Endothelial cell of umbilical vein (primary cell): ENCODE measurements around the gene B9D1. TPM values are rescaled to one million over a fixed set of nuclear protein-coding genes. Genes with fewer than 3 reads are reported as not detected.

Source experiments
- BruUV-seq: library from RNA; stranded (reverse); fragments of 400-500 nt; replicated peaks from 2 replicates; lab custom pipeline; 2021; lab: Mats Ljungman, UMichigan
- CTCF ChIA-PET: fragments of 300-600, 350-600 bp; sonication (Branson Sonifier 250); formaldehyde crosslinking; loops from one replicate; lab custom pipeline; 2021; ENCODE audit warnings: antibody characterized with exemption, inconsistent platforms; lab: Charles Lee
- POLR2A ChIA-PET: fragments of 300-600, 350-600 bp; sonication (Branson Sonifier 250); formaldehyde crosslinking; loops from one replicate; lab custom pipeline; 2021; ENCODE audit warnings: antibody characterized with exemption, inconsistent platforms; lab: Charles Lee
- DNase-seq: peaks from one replicate; pipeline ENCODE4 v3.0.0-alpha.2; 2011; ENCODE audit warnings: low read depth, low spot score
- FAIRE-seq: peaks from 2 replicates; lab custom pipeline; 2011; peaks lifted over from hg19 to GRCh38; lab: Jason Lieb, UNC
- H2AFZ ChIP-seq: 2 replicates; pipeline ENCODE4 v1.6.0; 2012; ENCODE audit warnings: low read depth, low read length, control low read depth, inconsistent platforms
- H3K27ac ChIP-seq: 2 replicates; pipeline ENCODE4 v1.5.1; 2011; ENCODE audit warnings: low read depth, mild to moderate bottlenecking, control low read depth, low read length, moderate library complexity; ENCODE audit not compliant: insufficient read depth
- H3K27me3 ChIP-seq, 2 experiments: 2 replicates each; pipeline versions ENCODE4 v1.6.0 to v1.6.1; 2011; ENCODE audit warnings: low read length in 2 of 2, mixed read lengths in 1 of 2; ENCODE audit not compliant: control insufficient read depth in 2 of 2, insufficient read depth in 2 of 2
- H3K36me3 ChIP-seq, 2 experiments: 2 replicates in 1 of 2; 3 replicates in 1 of 2; pipeline ENCODE4 v1.5.1; 2011; ENCODE audit warnings: low read length in 2 of 2, mild to moderate bottlenecking in 1 of 2, moderate library complexity in 1 of 2; ENCODE audit not compliant: control insufficient read depth in 2 of 2, insufficient read depth in 2 of 2; ENCODE audit errors: extremely low read depth in 1 of 2
- H3K4me1 ChIP-seq: 3 replicates; pipeline ENCODE4 v1.5.1; 2011; ENCODE audit warnings: mild to moderate bottlenecking, low read length; ENCODE audit not compliant: control insufficient read depth, insufficient read depth; ENCODE audit errors: extremely low read depth
- H3K4me2 ChIP-seq: 2 replicates; pipeline ENCODE4 v1.6.1; 2011; ENCODE audit warnings: low read length, control low read depth, mixed read lengths; ENCODE audit not compliant: insufficient read depth
- H3K4me3 ChIP-seq, 3 experiments: fragments of 200-600 bp in 1 of 3; sonication (generic), shearing (Covaris generic) in 1 of 3; replicated peaks in 1 of 3; 2 replicates each; pipeline ENCODE4 v1.5.1; 2011 to 2016; ENCODE audit warnings: control low read depth in 3 of 3, low read length in 3 of 3, mild to moderate bottlenecking in 2 of 3, inconsistent platforms in 1 of 3, low read depth in 1 of 3, moderate library complexity in 1 of 3; ENCODE audit not compliant: insufficient read depth in 1 of 3
- H3K79me2 ChIP-seq: 2 replicates; pipeline ENCODE4 v1.6.0; 2012; ENCODE audit warnings: low read length, inconsistent platforms; ENCODE audit not compliant: control insufficient read depth, insufficient read depth
- H3K9ac ChIP-seq: replicated peaks from 2 replicates; pipeline ENCODE3; 2011; ENCODE audit warnings: low read length, control low read depth; ENCODE audit not compliant: insufficient read depth; ENCODE audit errors: extremely low read depth
- H3K9me1 ChIP-seq: replicated peaks from 3 replicates; pipeline ENCODE4 v1.6.0; 2011; ENCODE audit warnings: mild to moderate bottlenecking, low read length; ENCODE audit not compliant: control insufficient read depth, insufficient read depth; ENCODE audit errors: extremely low read depth
- H3K9me3 ChIP-seq: replicated peaks from 2 replicates; pipeline ENCODE4 v1.5.1; 2012; ENCODE audit warnings: low read length, inconsistent platforms; ENCODE audit not compliant: control insufficient read depth, insufficient read depth
- H4K20me1 ChIP-seq: replicated peaks from 2 replicates; pipeline ENCODE3; 2011; ENCODE audit warnings: mild to moderate bottlenecking, low read length; ENCODE audit not compliant: control insufficient read depth, insufficient read depth; ENCODE audit errors: extremely low read depth
- MAX ChIP-seq: IDR thresholded peaks from 2 replicates; pipeline ENCODE4 v1.6.1; 2011; ENCODE audit not compliant: insufficient read depth, insufficient read length
- MYC ChIP-seq: IDR thresholded peaks from one replicate; pipeline ENCODE4 v1.6.1; 2011; ENCODE audit warnings: mild to moderate bottlenecking, low read depth, low read length
- POLR2A ChIP-seq: IDR thresholded peaks from 2 replicates; pipeline ENCODE4 v1.6.1; 2012; ENCODE audit warnings: low read depth, mild to moderate bottlenecking, control low read depth, low read length
- dilution Hi-C: fragments of 300-500 bp; cut with MboI; formaldehyde crosslinking; loops from one replicate; pipeline ENCODE4 v1.15.0; 2019; ENCODE audit warnings: low sequenced_read_pairs; ENCODE audit not compliant: extremely low pct_ligation_motif_present
- intact Hi-C: fragments of 100-400 bp; cut with micrococcal nuclease; formaldehyde crosslinking; loops from one replicate; pipeline ENCODE4 v1.10.0; 2022
- polyA plus RNA-seq, 4 experiments: library from polyadenylated mRNA; depleted of rRNA in 3 of 4; stranded (reverse) in 3 of 4; unstranded in 1 of 4; fragments of >200 nt; gene quantifications; 2 replicates each; pipeline versions ENCODE4 v1.2.1 to v1.2.3, GENCODE V29; 2011 to 2012; ENCODE audit warnings: missing spikeins in 1 of 4
- total RNA-seq: library from RNA; stranded (reverse); gene quantifications from 2 replicates; pipeline ENCODE4 v1.2.3, GENCODE V29; 2021
- TF ChIP-seq, protein P1 (sequence below), 2 donors: IDR thresholded peaks; 1 replicate in 1 of 2; 2 replicates in 1 of 2; pipeline ENCODE4 v1.5.1; 2011; ENCODE audit warnings: low read length in 2 of 2, mild to moderate bottlenecking in 2 of 2, moderate library complexity in 2 of 2, control low read depth in 1 of 2, inconsistent platforms in 1 of 2, low read depth in 1 of 2; ENCODE audit not compliant: insufficient read depth in 1 of 2; ENCODE audit errors: extremely low read depth in 1 of 2

Gene B9D1
- total and polyA plus RNA-seq, 2 donors (not counting 3 experiments of a cell fraction or from before 2014, with no cell fraction given), result 20.5 to 55.8 TPM

DNA sequence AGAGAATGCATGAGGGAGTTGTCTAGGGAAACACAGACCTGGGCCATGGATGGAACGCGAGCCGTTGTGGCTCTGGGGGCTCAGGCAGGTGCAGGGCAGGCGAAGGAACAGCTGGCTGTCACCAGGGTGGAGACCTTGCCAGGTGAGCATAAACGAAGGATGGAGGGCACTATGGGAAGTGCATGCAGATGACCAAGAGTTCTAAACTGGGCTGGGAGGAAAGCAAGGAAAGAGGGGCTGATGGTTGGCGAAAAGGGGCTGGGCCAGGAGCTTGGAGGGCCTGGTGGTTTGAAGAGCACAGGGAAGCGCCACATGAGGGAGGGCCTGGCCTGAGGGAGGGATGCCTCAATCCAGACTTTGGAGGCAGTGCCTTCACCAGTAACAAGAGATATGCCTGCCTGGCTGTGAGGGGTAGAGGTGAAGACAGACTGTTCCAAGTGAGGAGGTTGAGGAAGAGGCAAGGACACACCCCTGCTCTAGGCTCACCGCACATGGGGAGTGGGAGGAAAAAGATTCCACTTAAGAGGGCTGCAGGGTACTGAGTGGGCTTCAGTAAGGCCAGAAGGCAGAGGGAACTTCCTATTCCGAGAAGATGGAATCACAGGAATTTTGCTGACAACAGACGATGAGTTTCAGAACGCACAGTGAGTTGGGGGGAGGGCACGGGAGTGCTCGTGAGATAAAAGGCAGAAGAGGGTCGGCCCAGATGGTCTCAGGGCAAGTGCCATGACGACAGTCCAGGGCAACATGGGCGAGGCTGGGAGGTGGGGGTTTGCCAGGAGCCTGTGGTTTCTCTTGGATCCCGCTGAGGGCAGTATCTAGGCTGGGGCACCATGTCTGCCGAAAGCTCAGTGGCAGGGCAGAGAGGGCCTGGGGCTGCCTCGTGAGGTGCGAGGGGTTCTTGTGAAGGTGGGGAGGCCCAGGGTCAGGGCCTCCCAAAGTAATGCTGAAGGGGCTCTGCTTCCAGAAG is 20.6 kb downstream of the B9D1 start:
- Histone ChIP-seq H3K4me2 (no peak overlapping the region), H3K36me3 (no peaks in the 10 kb centered on the region), H2AFZ (no peak overlapping the region), H3K9me1 (no peaks in the 10 kb centered on the region), H4K20me1 (no peaks in the 10 kb centered on the region), H3K9ac (no peak overlapping the region), H3K79me2 (no peaks in the 10 kb centered on the region), H3K4me3 (no peak overlapping the region), H3K9me3 (no peaks in the 10 kb centered on the region), H3K4me1 (peaks cover 6% of the 10 kb centered on the region), H3K27me3 (no peaks in the 10 kb centered on the region), H3K27ac (no peak overlapping the region)
- CTCF ChIA-PET, result interaction anchor here (0.8 to 1.0 kb wide), 3 partner anchors 12 to 105 kb away, joined by 3 to 6 read pairs (median 4); partner anchors contain the start of gene B9D1
- POLR2A ChIA-PET, result no interaction called here
- intact Hi-C loops, result no loop called here
- FAIRE-seq, result no peak
- dilution Hi-C loops, result no loop called here
- BruUV-seq, result no TSS peak
- TF ChIP-seq POLR2A, result no peak
- TF ChIP-seq MAX, result no peak
- TF ChIP-seq, protein P1, sequence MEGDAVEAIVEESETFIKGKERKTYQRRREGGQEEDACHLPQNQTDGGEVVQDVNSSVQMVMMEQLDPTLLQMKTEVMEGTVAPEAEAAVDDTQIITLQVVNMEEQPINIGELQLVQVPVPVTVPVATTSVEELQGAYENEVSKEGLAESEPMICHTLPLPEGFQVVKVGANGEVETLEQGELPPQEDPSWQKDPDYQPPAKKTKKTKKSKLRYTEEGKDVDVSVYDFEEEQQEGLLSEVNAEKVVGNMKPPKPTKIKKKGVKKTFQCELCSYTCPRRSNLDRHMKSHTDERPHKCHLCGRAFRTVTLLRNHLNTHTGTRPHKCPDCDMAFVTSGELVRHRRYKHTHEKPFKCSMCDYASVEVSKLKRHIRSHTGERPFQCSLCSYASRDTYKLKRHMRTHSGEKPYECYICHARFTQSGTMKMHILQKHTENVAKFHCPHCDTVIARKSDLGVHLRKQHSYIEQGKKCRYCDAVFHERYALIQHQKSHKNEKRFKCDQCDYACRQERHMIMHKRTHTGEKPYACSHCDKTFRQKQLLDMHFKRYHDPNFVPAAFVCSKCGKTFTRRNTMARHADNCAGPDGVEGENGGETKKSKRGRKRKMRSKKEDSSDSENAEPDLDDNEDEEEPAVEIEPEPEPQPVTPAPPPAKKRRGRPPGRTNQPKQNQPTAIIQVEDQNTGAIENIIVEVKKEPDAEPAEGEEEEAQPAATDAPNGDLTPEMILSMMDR (IDR thresholded peaks at IDR 0.05; ENCODE audit: extremely low read depth in 1 of 2, insufficient read depth in 1 of 2, low read depth in 1 of 2, low read length in 2 of 2), result no peak
- no peak for TF ChIP-seq MYC
- DNase-seq, result no peak
